HG03039 (cell line): Measurements from ENCODE around the gene SLC2A1.
A peak's percentile ranks its signal among the peaks of the same experiment; 100 is the strongest.

Source experiments
- ATAC-seq: cut with Tn5 transposase; IDR thresholded peaks from one replicate; pipeline ENCODE4 v1.9.1; 2021; ENCODE audit warnings: mild to moderate bottlenecking, moderate library complexity; ENCODE audit not compliant: unreplicated experiment

Gene SLC2A1

DNA sequence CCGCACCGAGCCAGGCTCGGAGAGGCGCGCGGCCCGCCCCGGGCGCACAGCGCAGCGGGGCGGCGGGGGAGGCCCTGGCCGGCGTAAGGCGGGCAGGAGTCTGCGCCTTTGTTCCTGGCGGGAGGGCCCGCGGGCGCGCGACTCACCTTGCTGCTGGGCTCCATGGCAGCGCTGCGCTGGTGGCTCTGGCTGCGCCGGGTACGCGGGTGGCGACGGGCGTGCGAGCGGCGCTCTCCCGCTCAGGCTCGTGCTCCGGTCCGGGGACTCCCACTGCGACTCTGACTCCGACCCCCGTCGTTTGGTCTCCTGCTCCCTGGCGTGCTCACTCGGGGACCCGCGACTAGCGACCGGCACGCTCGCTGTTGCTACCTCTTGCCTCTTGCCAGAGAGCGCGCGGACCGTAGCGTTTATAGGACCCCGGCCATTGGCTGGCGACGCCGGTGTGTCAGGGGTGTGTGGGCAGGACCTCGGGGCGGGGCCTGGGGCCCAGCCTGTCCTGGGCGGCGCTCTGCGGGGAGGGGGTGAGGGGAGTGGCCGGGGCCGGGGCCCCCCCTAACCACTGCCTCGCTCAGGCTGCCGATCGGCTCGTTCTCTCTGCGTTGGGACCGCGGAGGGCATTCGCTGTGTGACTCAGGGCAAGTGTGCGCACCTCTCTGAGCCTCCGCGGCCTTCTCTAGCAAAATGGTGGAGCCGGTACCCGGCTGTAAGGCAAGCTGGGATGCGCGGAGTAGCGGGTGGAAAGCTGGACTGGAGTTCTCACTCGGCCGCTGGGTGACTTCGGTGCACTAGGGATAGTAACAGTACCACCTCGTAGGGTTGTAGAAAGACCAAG is at the start of gene SLC2A1:
Gene SLC2A1 (minus strand): TSS at position 381 of the 832 bp plus-strand sequence. CDS start 217 bp downstream, at position 164.
- peak; percentile 69 for ATAC-seq

- no peak for ATAC-seq
Measured at GRCh38 chr1:43007377-43008114, 48.9 kb upstream of the SLC2A1 start.

- ATAC-seq: no peak
Measured at GRCh38 chr1:43005460-43006361, 47.0 kb upstream of the SLC2A1 start.

DNA sequence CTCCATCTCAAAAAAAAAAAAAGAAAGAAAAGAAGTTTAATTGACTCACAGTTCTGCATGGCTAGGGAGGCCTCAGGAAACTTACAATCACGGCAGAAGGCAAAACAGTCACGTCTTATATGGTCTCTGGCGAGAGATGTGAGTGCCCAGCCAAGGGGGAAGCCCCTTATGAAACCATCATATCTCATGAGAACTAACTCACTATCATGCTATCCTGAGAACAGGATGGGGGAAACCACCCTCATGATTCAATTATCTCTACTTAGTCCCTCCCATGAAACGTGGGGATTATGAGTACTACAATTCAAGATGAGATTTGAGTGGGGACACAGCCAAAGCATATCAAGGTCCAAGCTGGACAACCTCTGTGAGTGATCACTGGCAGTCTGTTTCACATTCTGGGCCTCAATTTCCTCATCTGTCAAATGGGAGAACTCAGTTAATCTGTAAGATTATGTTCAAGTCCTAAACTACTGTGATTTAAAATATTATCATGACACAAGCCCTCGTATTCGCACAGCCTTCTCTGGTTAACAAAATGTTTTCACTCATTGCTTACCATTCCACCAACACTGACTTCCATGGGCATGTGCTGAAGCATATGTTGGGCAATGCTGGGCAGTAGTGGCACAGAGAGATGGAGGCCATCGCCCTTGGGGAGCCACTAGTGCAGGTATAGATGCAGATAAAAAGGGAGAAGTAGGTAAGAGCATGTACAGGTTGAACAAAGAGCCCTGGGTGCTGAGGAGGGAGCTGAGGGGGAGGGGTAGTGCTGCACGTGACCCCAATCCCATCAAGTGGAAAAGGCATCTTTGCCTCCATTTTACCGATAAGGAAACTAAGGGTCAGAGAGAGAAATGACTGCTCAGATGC is 46.2 kb upstream of the SLC2A1 start:
- no peak for ATAC-seq

- no peak for ATAC-seq
Measured at GRCh38 chr1:43002766-43003165, 44.1 kb upstream of the SLC2A1 start.

DNA sequence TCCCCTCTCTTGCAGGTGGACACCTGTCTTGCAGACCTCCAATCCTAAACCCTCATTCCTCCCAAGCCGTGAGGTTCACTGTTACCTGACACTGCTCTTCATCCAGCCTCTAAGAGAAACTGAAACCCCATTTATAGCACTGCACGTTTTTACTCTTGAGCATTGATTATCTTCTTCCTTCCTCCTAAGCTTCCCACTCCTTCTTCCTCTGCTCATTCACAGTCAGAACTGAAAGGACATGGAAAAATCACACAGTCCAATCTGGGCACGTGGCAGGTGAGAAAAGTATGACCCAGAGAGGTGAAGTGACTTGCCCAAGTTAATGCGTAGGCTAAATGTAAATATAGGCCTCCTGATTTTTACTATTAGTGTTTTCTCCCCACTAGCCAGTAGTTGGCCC is 43.4 kb upstream of the SLC2A1 start:
- ATAC-seq: no peak

DNA sequence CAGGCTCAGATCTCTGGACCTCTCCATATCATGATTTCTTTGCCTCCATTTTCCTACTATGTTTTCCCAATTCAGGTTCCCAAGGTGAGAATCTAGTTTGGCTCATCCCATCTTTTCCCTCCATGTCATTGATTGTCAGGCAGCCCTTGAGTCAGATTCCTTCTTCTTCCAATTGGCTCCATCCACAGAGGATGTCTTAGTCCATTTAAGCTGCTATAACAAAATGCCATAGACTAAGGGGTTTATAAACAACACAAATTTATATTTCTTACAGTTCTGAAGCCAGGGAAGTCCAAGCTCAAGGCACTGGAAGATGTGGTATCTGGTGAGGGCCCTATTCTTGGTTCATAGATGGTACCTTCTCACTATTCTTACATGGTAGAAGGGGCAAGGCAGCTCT is 42.8 kb upstream of the SLC2A1 start:
- ATAC-seq: no peak

GRCh38 chr1:43000271-43000670 is 41.6 kb upstream of the SLC2A1 start:
- ATAC-seq: no peak

DNA sequence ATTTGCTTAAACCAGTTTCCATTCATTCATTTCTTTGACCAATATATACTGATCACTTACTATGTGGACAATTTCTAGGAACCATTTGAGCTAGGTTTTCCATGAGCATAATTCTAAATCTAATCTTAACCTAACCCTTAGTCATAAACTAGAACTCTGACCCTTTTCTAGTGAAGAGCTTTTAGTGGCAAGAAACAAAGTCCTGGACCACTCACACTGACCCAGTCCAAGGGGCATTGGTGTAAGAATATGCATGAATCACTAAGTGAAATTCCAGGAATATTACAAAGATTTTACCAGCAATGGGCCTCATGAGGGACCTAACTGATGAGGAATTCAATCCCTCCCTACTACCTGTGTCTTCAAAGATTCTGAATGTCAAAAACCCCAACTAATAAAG is 40.6 kb upstream of the SLC2A1 start:
- no peak for ATAC-seq

GRCh38 chr1:42998386-42998785 is 39.7 kb upstream of the SLC2A1 start:
- no peak for ATAC-seq

- ATAC-seq: no peak
Measured at GRCh38 chr1:42996384-42996970, 37.8 kb upstream of the SLC2A1 start.

- no peak for ATAC-seq
Measured at GRCh38 chr1:42993502-42994136, 35.0 kb upstream of the SLC2A1 start.

DNA sequence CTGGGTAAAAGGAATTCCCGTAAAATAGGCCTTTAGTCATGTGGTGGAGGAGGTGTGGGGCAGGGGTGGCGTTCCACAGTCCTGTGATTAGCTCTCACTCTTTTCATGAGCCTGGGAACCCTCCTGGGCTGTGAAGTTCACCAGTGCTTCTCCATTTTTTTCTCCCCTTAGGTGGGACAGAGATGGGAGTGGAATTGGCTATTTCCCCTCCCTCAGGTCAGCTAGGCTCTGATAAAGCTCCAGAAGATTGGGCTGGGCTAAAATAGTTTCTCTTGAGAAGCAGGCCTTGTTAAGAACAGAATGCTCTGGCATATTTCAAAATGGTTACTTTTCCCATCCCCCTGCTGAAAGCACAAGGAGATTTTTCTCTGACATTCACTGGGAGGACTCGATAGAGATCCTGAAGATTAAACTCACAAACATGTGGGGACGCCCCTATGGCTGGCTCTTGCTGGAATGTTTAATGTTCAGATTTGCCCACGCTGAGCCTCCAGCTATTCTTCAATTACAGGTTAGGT is 33.4 kb upstream of the SLC2A1 start:
- no peak for ATAC-seq

- no peak for ATAC-seq
Measured at GRCh38 chr1:42990757-42991346, 32.2 kb upstream of the SLC2A1 start.

DNA sequence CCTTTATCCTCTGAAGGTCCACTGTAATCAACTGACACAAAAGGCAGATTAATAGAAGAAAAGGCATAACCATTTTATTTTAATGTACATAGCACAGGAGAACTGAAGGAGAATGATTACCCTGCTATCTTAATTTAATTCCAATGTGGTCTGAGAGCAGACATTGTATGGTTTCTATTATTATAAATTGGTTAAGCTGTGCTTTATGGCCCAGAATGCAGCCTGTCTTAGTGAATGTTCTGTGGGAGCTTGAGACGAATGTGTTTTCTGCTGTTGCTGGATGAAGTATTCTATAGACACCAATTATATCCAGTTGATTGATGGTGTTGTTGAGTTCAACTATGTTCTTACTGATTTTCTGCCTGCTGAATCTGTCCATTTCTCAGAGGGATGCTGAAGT is 25.0 kb upstream of the SLC2A1 start:
- ATAC-seq: no peak

DNA sequence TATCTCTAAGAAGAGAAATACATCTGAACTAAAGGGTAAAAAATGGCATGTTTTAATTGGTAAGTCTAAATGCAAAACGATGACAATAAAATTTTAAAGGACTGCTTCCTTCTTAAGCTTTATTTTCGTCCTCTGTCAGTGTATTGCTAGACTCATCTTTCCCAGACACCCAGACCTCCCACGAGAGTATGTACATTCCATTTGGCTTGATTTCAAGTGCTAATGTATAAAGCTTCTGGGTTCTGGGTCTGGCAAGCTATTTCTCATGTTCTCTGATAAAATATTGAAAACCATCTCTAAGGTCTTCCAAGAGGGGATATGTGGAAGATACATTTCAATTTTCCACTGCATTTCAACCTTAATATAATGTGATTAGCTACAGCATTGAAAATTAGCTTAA is 24.6 kb upstream of the SLC2A1 start:
- ATAC-seq: no peak

DNA sequence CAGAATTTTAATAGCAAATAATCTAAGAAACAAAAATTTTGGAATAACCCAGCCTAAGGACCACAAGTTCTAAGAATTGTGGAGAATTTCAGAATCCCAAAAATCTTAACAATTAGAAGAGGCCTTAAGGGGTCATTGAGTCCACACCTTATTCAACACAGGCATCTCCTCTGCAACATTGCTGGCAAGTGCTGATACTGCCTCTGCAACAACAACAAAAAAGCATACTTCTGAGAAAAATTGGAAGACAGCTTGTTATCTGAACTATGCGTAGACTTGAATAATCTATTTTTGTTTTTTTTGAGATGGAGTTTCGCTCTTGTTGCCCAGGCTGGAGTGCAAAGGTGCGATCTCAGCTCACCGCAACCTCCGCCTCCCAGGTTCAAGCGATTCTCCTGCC is 24.0 kb upstream of the SLC2A1 start:
- ATAC-seq: no peak

GRCh38 chr1:42981871-42982270 is 23.2 kb upstream of the SLC2A1 start:
- no peak for ATAC-seq
